ENCODE measurements around the gene TRNP1.

- no peak for TF ChIP-seq CTCF (optimal IDR thresholded peaks at IDR 0.05 in 1 of 3, IDR thresholded peaks at IDR 0.05 in 1 of 3, conservative IDR thresholded peaks at IDR 0.05 in 1 of 3; ENCODE audit: extremely low read depth in 1 of 3, insufficient read depth in 2 of 3, low read length in 3 of 3)
- TF ChIP-seq EZH2 (IDR thresholded peaks at IDR 0.05; ENCODE audit: low read length) = no peak
Measured at GRCh38 chr1:26981146-26981846, 12.2 kb upstream of the TRNP1 start.

Measured in keratinocyte (primary cell).